GM21529 (cell line): ENCODE data around the gene OLFML3.
"Not testable (repeated sequence)": the region's sequence is repeated elsewhere in the genome, so short reads cannot be mapped to it uniquely, and the experiment has no call there.

Experiments
- ATAC-seq: cut with Tn5 transposase; IDR thresholded peaks from one replicate; pipeline ENCODE4 v1.9.1; 2021; ENCODE audit not compliant: unreplicated experiment

OLFML3 gene

GRCh38 chr1:113990961-113991360 is 11.7 kb downstream of the OLFML3 start:
- no peak for ATAC-seq

GRCh38 chr1:113991467-113991997 is 12.3 kb downstream of the OLFML3 start:
- no peak for ATAC-seq

GRCh38 chr1:113993072-113993471 is 13.8 kb downstream of the OLFML3 start:
- no peak for ATAC-seq

GRCh38 chr1:113993766-113994165 is 14.5 kb downstream of the OLFML3 start:
- ATAC-seq, result no peak

GRCh38 chr1:113995382-113995781 is 16.1 kb downstream of the OLFML3 start:
- no peak for ATAC-seq

- no peak for ATAC-seq
Measured at GRCh38 chr1:113998361-113998760, 19.1 kb downstream of the OLFML3 start.

GRCh38 chr1:113999233-113999632 is 20.0 kb downstream of the OLFML3 start:
- no peak for ATAC-seq

GRCh38 chr1:113999799-114000198 is 20.5 kb downstream of the OLFML3 start:
- no peak for ATAC-seq

- no peak for ATAC-seq
Measured at GRCh38 chr1:114000406-114000805, 21.1 kb downstream of the OLFML3 start.

- ATAC-seq, result no peak
Measured at GRCh38 chr1:114002492-114003239, 23.4 kb downstream of the OLFML3 start.

GRCh38 chr1:114003431-114003830 is 24.2 kb downstream of the OLFML3 start:
- ATAC-seq, result no peak

- not testable (repeated sequence) for ATAC-seq
Measured at GRCh38 chr1:114006825-114007224, 27.6 kb downstream of the OLFML3 start.

GRCh38 chr1:114008480-114008941 is 29.2 kb downstream of the OLFML3 start:
- no peak for ATAC-seq

- no peak for ATAC-seq
Measured at GRCh38 chr1:114008993-114009392, 29.7 kb downstream of the OLFML3 start.

- ATAC-seq, result no peak
Measured at GRCh38 chr1:114009393-114009792, 30.1 kb downstream of the OLFML3 start.

GRCh38 chr1:114010433-114011184 is 31.3 kb downstream of the OLFML3 start:
- ATAC-seq, result no peak

GRCh38 chr1:114011796-114012195 is 32.5 kb downstream of the OLFML3 start:
- ATAC-seq, result no peak

- no peak for ATAC-seq
Measured at GRCh38 chr1:114015075-114015474, 35.8 kb downstream of the OLFML3 start.

- not testable (repeated sequence) for ATAC-seq
Measured at GRCh38 chr1:114019724-114020123, 40.5 kb downstream of the OLFML3 start.

GRCh38 chr1:114021665-114022099 is 42.4 kb downstream of the OLFML3 start:
- ATAC-seq, result no peak

GRCh38 chr1:114022877-114023276 is 43.6 kb downstream of the OLFML3 start:
- no peak for ATAC-seq

- ATAC-seq, result no peak
Measured at GRCh38 chr1:114023377-114023776, 44.1 kb downstream of the OLFML3 start.
